ENCODE data around the gene CRYBG1.

GRCh38 chr6:106612671-106613416, 252.3 kb downstream of the CRYBG1 start:
- TF ChIP-seq CTCF (optimal IDR thresholded peaks at IDR 0.05 in 1 of 3, IDR thresholded peaks at IDR 0.05 in 1 of 3, conservative IDR thresholded peaks at IDR 0.05 in 1 of 3; ENCODE audit: extremely low read depth in 1 of 3, insufficient read depth in 2 of 3, low read length in 3 of 3) (no peak), EZH2 (IDR thresholded peaks at IDR 0.05; ENCODE audit: low read length) (no peak)
